ENCODE results near the gene BCL2L2.
A peak's percentile ranks its signal among the peaks of the same experiment; 100 is the strongest.
"Not testable (repeated sequence)": the region's sequence is repeated elsewhere in the genome, so short reads cannot be mapped to it uniquely, and the experiment has no call there.

BCL2L2 gene, protein sequence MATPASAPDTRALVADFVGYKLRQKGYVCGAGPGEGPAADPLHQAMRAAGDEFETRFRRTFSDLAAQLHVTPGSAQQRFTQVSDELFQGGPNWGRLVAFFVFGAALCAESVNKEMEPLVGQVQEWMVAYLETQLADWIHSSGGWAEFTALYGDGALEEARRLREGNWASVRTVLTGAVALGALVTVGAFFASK

DNA sequence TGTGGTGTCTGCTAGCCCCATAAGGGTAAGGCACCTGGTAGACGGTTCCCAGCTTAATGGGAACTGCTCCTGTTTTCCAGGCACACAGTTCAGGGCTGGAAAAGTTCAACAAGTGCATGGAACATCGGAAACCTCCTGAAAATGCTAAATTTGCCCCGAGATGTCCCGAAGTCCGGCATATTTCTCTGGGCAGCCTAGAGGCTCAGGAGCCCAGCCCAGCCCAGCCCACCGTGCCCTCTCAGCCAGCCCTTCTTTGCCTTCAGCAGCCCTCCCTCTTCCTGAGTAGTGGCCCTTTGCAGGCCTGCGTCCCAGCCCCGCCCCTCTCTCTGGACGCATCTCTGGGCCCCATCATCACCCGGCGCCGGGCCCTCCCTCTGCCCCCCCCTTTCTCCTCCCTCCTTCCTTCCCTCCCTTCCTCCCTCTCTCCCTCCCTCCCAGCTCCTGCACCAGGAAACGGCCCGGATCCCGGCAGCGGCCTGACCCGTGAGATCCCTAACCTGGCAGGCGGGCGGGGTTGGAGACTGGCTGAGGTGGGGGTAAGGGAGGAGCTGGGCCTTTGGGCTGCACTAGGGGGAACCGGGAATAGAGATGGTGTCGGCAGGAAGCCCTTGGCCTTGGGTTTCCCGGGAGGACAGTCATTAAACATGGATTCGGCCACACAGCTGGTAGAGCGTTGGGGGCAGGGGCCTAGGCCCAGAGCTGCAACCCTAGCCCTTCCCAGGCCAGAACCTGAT, at the start of gene BCL2L2:
Gene BCL2L2 (plus strand): TSS at position 422 of the 734 bp plus-strand sequence. CDS start 935 bp downstream, outside the sequence.
- no peak for DNase-seq

- DNase-seq, result no peak
Observed at GRCh38 chr14:23258256-23258655, 48.4 kb upstream of the BCL2L2 start.

- DNase-seq, result no peak
Observed at GRCh38 chr14:23259426-23259825, 47.2 kb upstream of the BCL2L2 start.

DNA sequence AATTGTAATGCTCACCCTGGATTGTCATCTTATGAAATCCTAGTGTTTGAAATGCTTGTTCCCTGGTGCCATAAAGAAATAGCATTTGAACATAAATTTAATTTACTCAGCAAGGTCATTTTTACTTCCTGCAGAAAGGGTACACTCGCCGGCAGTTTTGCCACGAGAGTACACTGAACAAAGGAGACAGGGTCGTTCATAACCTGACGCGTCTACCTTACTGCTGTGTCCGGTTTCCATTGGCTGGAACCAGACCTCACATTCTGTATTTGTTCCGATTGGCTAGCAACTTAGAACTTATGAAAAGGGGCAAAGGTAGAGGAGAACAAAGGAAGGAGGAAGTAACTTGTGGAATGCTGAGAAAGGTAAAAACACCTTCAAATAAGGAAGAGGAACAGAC, 45.8 kb upstream of the BCL2L2 start:
- not testable (repeated sequence) for DNase-seq

DNA sequence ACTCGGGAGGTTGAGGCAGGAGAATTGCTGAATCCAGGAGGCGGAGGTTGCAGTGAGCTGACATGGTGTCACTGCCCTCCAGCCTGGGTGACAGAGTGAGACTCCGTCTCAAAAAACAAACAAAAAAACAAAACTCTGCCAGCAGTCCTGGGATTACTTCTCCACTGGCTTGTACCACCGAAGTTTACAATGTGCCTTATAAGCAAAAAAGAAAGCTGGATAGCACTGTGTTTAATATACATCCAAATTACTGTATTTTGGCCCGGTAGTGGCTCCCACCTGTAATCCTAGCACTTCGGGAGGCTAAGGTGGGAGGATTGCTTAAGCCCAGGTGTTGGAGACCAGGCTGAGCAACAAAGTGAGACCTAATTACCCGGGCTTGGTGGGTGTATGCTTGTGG, 37.4 kb upstream of the BCL2L2 start:
- no peak for DNase-seq

GRCh38 chr14:23275412-23275811, 31.2 kb upstream of the BCL2L2 start:
- no peak for DNase-seq

- no peak for DNase-seq
Observed at GRCh38 chr14:23277189-23277588, 29.4 kb upstream of the BCL2L2 start.

GRCh38 chr14:23277928-23278327, 28.7 kb upstream of the BCL2L2 start:
- DNase-seq, result not testable (repeated sequence)

GRCh38 chr14:23281247-23281646, 25.4 kb upstream of the BCL2L2 start:
- DNase-seq, result no peak

DNA sequence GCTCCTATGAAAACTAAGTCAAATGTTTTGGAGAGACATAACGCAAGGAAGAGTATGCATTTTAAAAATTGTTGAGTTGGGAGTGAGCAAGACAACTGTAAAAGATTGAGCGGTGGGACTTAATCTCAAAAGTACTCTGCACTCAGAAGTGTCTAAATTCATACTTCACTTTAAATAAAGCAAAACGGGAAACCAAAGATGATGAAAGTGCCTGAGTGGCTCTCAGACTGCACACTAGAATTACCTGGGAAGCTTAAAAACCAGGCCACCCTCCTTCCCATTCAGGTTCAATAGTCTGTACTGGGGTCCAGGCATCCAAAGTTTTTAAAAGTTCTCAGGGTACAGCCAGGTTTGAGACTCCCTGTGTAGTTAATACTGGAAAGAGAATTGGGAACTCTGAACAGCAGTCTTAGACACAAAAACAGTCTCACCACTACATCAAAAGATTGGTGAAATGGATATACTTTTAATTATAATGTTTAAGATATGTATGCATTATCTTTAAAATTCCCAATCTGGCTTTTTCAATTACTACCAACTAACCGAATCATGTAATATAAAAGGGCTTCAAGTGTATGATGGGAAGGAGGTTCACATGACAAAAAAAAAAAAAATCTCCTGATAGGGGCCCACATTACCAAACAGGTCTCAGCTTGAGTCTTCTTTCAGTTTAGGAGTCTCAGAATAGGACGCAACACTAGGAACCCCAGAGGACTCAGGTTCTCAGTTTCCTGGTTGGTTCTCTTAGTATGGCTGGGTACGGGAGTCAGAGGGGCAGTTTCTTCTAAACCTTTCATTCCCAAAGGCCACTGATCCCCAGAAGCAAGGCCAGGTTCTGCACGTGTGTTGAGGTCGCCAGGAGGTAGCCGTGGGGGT, 21.7 kb upstream of the BCL2L2 start:
- no peak for DNase-seq

- DNase-seq, result peak; percentile 15
Observed at GRCh38 chr14:23285530-23286019, 21.1 kb upstream of the BCL2L2 start.

GRCh38 chr14:23286020-23286901, 20.4 kb upstream of the BCL2L2 start, which contains the start of gene HOMEZ:
Gene HOMEZ, minus strand, starts transcription at chr14:23286132. Its CDS starts 180 bp downstream, at chr14:23285952.
- peak; percentile 98 for DNase-seq

DNA sequence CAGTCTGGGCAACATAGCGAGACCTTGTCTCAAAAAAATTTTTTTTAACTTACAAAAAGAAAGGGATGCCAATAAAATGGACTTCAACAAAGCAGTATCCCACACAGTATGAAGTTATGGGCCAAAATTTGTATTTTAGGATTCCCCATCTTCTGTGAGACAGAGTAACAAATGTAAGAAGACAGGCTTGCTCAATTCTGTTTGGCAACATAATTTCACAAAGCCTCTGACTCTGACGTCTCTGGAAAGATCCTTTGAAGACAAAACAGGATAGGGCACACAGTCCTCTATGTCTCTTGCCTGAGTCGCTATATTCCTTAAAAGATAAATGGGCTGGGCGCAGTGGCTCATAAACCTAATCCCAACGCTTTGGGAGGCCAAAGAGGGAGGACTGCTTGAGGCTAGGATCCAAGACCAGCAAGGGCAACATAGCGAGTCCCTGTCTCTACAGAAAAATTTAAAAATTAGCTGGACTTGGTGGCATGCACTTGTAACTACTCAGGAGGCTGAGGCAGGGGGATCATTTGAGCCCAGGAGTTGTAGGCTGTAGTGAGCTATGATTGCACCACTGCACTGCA, 19.6 kb upstream of the BCL2L2 start:
- no peak for DNase-seq

GRCh38 chr14:23294734-23295561, 11.7 kb upstream of the BCL2L2 start:
- DNase-seq, result peak; percentile 23

GRCh38 chr14:23296012-23296777, 10.4 kb upstream of the BCL2L2 start:
- DNase-seq, result no peak

DNA sequence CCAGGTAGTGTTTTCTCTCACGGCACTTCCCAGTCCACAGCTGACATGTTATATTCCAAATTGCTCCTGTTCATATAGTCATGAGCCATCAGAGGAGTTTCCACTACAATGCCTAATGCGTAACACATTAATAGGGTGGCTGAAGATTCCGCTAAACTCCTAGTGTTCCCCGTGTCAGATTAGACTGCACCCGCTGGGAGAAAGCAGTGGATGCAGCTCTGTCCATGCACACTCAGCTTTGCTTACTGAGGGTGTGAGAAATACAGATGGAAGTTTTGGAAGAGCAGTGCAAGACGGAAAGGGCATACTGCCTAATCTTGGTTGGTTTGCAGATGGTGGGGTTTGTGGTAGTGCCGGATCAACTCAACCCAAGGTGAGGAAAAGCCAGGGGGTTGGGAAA, 9.5 kb upstream of the BCL2L2 start:
- DNase-seq, result no peak

DNA sequence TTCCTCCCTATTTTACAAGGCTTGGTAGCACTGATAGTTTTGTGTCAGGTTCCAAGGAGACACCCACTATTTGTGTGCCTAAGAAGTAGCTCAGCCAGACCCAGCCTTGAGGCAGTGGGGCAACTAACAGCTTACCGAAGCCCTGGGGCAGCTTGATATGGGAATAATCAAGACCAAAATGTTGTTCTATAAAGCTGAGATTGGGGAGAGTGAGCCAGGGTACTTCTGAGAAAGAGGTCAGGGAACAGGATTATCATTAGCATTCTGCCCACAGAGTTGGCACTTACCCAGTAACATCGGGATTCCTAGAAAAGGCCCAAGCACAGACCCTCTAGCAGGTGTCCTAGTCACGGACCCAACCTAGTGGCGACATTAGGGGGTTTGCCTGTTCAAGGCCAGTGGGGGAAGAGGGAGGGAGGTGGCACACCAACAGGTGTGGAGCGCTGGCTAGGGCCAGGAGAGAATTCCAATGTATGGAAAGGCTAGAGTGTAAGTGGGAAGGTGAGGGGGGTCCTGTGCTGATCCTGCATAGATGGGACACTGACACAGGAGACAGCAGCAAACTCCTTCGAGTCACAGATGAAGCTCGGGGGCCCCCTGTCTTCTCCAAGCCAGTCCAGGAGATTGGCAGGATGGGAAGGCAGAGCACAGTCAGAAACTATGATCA, 8.9 kb upstream of the BCL2L2 start:
- DNase-seq, result no peak

GRCh38 chr14:23299211-23299957, 7.2 kb upstream of the BCL2L2 start:
- no peak for DNase-seq
